Breast epithelium (tissue), 3 donors: ENCODE data around the gene CAMK1.

Source experiments
- POLR2A ChIP-seq: fragments of 450-650 bp; IDR thresholded peaks from one replicate; pipeline ENCODE4 v1.6.1; 2016; ENCODE audit warnings: antibody characterized with exemption, mild to moderate bottlenecking, moderate library complexity
- POLR2AphosphoS5 ChIP-seq, 3 donors: sonication (generic); formaldehyde crosslinking; IDR thresholded peaks; one replicate each; pipeline ENCODE4 v1.6.1; 2017; ENCODE audit warnings: antibody characterized with exemption in 3 of 3
- TF ChIP-seq, protein P1 (sequence below), 3 donors: fragments of 450-650 bp; IDR thresholded peaks; one replicate each; pipeline ENCODE4 v1.5.1; 2016 to 2017; ENCODE audit warnings: antibody characterized with exemption in 3 of 3, mild to moderate bottlenecking in 3 of 3, moderate library complexity in 3 of 3

DNA sequence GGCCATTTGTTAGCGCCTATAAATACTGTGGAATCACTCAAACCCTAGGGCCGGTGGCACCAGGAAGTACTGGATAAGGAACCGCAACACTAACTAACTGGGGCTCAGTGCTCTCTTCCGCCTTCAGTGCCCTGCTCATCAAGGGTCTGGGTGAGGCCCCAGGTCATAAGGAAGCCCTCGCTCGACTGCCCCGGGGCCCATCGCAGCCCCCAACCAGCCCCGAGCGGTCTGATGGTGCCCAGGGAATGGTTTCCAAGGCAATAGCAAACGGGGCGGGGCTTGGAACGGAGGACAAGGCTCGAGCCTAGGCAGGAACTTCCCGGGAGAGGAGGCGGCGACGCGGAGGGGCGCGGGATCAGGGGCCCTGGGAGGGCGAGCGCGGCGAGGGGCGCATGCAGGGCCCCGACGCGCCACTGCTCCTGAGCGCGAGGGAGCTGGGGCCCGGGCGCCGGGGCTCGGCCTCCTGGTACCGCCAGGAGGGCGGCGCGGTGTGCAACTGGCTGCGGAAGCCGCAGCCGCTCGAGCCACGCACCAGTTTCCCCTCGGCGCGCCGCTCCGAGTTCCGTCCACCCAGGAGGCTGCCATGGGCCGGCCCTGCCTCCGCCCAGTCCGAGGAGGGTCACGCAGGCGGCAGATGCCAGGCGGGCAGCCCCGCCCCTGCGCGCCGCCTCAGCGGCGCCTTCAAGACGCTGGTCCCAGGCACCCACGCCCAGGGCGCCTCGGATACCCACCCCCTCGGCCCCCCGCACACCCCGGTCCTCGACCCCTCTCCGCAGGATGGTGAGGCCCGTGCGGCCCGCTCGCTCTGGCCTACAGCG lies 40.1 kb upstream of the CAMK1 start, which contains the start of gene TTLL3:
- TF ChIP-seq, protein P1, sequence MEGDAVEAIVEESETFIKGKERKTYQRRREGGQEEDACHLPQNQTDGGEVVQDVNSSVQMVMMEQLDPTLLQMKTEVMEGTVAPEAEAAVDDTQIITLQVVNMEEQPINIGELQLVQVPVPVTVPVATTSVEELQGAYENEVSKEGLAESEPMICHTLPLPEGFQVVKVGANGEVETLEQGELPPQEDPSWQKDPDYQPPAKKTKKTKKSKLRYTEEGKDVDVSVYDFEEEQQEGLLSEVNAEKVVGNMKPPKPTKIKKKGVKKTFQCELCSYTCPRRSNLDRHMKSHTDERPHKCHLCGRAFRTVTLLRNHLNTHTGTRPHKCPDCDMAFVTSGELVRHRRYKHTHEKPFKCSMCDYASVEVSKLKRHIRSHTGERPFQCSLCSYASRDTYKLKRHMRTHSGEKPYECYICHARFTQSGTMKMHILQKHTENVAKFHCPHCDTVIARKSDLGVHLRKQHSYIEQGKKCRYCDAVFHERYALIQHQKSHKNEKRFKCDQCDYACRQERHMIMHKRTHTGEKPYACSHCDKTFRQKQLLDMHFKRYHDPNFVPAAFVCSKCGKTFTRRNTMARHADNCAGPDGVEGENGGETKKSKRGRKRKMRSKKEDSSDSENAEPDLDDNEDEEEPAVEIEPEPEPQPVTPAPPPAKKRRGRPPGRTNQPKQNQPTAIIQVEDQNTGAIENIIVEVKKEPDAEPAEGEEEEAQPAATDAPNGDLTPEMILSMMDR (IDR thresholded peaks at IDR 0.05), result peak in 1 of 3 donors; percentile 10
- TF ChIP-seq POLR2A (no peak), POLR2AphosphoS5 (IDR thresholded peaks at IDR 0.05) (peak; percentile 41 to 59 (median 50))
